Activated effector memory CD4-positive, alpha-beta T cell treated with Interleukin-2 at 50 U/mL for 16 hours (primary cell): ENCODE results near the gene CRABP2.
A peak's percentile ranks its signal among the peaks of the same experiment; 100 is the strongest.

ENCODE experiments used
- DNase-seq: peaks from one replicate; pipeline ENCODE4 v3.0.0-alpha.2; 2020

CRABP2 gene

DNA sequence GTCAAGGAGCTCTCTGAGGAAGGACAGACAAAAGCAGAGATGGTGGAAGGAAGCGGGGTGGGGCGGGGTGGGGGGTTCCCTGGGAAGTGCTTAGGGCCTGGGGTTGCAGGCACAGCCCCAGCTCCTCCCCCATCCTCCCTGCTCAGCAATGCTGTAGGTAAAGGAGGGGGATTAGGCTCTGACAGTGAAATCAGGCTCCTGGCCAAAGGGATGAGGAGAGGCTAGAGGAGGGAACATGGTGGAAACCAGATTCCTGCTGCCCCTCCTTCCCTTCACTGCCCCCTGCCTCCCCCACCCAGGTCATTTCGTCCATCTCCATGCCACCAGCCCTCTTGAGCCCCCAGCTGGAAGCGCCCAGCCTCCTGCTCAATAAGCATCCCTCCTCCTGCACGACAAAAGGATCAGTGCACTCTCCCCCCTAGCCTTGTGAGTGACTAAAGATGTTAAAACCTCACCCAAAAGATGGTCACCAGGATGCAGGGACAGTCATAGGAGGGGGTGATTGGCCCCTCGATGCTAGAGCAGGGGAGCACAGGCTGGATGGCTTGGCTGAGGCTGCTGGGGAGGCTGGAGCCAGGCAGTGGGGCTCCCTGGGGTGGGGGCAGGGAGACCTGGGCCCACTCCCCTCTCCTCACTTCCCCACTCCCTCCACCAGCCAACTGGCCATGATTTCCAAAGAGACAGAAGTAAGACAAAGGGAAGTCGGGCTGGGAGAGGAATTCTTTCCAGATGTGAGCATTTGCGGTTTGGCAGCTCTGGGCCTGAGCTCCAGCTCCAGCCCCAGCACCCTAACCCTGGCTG is 2.2 kb upstream of the CRABP2 start:
- DNase-seq, result no peak

DNA sequence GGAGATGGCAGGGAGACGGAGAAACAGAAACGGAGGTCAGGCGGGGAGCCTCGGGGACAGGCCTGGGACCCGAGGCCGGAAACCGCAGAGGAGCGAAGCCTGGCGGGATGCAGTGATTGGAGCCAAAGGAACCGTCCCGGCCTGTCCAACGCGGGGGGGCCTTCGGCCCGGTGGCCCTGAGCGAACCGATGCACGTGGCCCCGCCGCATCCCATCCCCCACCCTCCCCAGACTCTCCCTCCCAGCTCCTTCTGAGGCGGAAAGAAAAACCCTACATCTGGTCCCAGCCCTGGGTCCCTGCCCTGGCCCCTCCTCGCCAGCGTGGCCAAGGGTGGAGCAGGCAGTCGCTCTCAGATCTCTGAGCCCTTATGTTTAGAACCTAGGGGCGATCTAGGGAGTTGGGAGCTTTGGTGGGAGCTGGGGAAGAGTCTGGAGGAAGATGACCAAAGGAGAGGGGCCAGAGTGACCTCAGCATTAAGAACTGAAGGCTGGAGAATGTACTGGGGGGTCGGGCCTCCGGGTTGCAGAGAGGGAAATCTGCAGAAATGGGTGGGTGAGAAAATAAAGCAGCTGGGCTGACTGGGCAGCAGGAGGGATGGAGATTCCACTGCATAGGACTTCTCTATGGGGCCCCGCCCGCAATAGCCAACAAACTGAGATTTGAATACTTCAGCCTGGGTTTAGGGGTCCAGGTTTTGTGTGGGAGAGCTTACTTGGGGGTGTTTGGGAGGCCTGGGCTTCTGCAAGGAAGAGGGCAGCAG is 1.5 kb upstream of the CRABP2 start:
- DNase-seq, result no peak

DNA sequence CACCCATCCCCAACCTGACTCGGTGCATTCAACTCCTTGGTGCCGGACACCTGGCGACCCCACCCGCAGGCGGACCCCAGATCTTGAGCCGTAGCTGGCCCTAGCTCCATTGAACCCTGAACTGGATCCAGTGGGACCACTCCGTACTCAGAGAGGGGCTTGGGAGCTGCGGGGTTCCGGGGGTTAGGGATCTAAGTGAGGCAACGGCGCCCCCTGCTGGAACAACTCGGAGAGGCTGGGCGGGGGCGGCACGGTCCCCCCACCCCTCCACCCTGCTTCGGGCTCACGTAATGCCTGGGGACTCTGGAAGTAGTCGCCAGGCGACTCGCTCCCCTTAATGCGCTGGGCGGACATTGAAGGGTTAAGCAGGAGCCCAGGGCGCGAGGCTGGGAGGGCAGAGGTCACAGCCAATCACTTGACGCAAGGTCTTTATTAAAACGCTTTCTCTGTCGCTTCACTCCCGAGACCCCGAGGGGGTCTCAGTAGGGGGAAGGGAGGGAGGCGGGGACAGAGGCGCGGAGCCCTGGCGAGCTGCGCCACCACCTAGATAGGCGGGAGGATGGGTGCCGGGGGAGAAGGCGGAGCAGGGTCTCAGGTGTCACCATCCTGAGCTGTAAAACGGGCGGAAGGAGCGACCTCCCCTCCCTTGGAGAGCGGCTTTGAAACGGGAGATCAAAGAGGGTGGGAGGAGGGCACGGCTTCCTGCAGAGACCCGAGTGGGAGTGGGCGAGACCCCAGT is 704 bp upstream of the CRABP2 start:
- peak; percentile 44 for DNase-seq

DNA sequence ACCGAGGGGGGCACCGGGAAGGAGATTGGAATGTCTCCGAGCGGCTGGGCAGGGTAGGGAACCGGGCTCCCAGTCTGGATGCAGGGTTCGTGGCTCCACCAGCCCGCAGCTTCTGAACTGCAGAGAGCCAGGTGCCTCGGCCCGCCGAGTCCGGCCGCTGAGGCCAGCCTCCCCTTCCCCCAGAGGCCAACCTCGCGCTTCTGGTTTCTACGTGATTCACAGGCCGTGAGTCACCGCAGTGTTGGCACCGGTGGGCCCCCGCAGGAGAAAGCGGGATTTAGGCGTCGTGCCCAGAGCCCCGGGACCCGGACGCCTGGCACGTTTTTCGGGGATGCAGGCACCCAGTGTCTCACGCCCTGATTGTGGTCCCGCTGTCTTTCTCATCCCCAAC is 458 bp downstream of the CRABP2 start:
- DNase-seq, result no peak

DNA sequence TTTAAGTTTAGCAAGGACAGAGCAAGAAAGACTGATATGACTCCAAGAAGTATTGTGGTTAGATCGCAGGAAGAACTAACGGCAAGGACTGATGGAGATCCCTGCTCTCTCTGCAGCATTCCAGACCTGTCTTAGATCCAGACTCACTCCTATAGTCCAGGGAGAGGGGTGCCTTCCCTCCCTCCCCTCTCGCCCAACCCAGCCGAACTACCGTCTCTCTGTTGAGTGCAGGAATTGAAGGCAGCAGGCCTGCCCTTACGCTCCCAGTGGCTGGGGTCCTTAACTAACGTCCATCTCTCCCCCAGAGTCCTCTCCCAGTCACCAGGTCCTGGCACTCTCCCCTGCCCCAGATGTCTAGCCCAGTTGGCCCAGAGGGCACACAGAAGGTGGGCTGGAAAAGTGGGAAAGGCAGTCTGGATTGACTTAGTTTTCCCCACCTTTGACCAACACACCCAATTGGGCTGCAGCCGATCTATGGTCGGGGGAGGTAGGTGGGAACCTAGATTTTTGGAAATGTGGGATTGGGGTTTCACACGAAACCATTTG is 1.1 kb downstream of the CRABP2 start:
- DNase-seq, result no peak

DNA sequence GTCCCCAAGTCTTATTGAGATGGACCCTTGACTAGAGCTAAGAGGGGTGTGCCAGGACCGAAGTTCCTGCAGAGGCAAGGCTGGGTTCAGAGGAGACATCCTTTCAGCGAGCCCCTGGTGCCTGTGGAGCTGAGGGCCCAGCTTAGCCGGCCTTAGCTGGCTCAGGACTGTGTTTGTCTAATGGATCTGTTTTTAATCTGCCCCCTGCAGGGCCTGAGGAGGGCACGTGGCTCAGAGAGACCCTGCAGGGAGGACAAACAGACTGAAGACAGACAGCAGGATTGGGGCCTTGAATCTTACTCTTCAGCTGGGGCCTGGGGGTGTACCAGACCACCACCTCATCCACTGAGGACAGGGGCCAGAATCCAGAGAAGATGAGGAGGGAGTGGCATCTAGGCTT is 1.6 kb downstream of the CRABP2 start:
- no peak for DNase-seq

DNA sequence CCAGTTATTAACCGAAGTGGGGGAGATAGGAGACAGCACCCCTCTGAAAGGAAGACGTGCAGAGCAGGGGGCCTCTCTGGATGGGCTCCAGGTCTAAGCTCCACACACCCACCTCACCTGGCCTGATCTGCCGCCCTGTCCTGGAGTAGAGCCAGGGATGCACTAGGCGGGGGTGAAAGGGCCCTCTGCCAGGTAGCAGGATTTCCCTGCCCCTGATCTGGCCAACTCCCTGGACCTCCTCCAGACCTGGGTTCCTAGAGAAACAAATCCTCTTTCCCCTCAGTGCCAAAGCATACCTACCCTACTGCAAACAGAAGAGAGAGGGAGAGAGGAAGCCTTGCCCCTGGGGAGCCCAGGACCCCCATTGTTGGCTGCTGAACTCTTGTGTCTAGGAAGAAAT is 2.0 kb downstream of the CRABP2 start:
- DNase-seq, result no peak

DNA sequence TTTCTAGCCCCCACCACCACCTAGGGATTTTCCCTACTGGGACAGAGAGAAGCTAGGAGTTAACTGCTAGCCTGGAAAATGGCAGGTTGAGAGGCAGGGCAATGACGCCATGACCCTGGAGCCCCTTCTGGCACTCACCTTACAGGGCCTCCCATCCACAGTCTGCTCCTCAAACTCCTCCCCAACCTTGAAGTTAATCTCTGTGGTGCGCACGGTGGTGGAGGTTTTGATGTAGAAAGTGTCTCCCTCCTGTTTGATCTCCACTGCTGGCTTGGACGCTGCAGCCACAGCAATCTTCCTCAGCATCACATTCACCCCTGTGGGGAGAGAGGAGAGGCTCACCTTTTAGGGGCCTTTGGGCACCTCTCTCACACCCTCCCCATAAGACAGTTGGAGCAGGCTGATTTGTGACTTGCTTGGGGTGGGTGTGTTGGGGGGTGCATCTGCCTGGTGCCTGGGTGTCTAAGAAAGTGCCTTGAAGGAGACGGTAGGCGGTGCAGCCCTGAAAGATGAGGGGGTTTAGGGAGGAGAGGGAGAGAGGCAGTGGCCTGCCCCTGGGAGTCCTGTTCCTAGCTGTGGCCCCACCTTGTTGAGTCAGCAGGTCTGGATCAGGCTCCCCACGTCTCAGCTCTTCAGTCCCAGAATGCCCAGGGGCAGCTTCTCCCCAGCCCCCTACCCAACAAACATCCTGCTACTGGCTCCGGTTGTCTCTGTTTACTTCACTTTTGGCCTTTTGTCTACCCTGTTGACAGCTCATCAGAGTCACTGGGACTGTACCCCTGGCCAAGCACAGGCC is 4.4 kb downstream of the CRABP2 start:
- no peak for DNase-seq

DNA sequence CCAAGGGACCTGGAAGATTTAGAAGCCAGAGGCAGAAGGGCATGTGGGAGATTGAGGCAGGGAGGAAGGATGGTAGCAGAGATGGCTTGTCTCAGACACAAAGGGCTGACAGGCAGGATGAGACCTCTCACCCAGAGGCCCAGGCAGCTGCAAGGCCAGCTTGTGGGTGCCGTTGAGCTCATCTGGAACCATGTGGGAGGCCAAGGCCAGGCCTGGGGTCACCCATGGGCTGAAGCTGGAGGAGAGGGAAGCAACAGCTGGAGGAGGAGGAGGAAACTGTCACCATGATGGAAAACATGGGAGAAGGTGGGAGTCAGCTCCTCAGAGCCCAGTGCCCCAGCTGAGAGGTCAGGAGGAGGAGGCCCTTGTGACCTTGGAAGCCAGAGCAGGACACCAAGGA is 6.4 kb downstream of the CRABP2 start:
- no peak for DNase-seq

DNA sequence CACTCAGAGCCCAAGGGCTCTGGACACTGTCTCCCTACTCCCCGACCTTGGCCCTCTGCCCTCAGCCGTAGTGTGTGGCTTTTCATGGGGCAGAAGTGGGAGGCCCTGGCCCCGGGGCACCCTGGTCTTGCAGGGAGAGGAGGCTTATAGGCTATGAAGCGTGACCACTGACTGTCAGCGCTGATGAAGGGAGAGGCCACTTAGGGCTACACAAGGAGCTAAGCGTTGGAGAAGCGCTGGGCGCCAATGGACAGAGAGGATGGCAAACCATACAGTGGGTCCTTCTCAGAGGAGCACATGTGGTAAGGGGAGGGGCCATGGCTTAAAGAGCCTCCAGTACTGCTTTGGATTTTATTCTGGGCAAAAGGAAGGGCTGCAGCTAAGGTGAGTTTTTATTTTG is 7.9 kb downstream of the CRABP2 start:
- DNase-seq, result no peak

DNA sequence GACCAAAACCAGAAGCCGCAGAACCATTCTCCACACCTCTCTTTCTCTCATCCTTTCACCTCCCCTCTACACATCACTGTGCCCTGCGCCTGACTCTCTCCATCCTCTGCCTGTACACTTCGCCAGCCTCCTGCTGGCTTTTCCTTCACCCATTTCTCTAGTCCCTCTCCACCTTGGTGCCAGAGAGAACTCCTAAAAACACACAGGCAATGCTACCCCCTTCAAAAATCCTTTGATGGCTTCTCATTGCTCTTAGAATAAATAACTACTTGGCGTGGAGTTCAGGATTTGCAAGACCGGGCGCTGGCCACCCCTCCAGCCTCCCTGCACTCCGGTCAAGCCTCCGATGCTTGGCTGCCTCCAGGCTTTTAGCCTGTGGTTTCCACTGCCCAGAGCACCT is 8.6 kb downstream of the CRABP2 start:
- no peak for DNase-seq

DNA sequence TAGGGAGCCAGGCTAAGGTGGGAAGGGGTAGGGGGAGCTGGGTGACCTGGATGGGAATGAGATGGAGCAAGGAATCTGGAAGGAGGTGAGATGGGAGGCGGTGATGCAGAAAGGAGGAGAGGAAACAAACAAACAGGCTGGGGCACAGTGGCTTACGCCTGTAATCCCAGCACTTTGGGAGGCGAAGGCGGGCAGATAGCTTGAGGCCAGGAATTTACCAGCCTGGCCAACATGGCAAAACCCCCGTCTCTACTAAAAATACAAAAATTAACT is 10.8 kb downstream of the CRABP2 start:
- DNase-seq, result no peak

DNA sequence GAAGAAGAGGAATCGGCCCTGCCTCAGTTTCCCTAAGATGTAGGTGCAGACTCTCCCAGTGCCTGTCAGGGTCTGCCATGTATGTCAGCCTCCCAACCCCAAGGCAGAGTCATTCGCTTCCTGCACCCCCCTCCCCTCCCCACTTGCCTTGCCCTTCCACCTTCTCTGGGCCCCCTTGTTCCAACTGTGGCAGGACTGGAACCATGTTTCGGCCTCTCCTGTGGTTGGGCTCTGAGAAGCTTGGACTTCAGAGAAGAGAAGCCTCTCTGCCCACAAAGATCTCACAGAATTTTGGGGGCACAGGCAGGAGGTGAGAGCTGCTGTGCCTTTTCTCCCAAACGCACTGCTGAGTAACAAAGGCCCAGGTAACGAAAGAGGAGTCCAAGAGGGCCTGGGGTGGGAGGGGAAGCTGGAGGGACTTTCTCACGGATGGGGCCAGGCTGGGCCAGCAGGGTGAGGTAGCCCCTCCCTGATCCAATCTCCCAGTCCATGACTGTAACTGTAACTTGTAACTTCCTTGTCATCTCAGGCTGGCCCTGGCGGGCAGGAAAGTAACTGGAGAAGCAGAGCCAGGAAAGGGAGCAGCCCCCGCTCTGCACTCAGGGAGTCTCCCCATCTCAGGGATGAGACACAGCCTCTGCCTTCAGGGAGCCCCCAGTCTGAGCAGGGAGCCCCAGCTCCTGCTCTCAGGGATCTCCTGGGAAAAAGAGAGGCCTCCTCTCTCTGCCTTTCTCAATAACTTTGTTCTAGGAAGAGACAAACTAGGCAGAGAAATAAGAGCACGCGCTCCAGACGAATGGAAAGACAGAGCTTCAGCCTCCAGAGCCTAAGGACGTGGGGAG is 11.3 kb downstream of the CRABP2 start:
- no peak for DNase-seq

DNA sequence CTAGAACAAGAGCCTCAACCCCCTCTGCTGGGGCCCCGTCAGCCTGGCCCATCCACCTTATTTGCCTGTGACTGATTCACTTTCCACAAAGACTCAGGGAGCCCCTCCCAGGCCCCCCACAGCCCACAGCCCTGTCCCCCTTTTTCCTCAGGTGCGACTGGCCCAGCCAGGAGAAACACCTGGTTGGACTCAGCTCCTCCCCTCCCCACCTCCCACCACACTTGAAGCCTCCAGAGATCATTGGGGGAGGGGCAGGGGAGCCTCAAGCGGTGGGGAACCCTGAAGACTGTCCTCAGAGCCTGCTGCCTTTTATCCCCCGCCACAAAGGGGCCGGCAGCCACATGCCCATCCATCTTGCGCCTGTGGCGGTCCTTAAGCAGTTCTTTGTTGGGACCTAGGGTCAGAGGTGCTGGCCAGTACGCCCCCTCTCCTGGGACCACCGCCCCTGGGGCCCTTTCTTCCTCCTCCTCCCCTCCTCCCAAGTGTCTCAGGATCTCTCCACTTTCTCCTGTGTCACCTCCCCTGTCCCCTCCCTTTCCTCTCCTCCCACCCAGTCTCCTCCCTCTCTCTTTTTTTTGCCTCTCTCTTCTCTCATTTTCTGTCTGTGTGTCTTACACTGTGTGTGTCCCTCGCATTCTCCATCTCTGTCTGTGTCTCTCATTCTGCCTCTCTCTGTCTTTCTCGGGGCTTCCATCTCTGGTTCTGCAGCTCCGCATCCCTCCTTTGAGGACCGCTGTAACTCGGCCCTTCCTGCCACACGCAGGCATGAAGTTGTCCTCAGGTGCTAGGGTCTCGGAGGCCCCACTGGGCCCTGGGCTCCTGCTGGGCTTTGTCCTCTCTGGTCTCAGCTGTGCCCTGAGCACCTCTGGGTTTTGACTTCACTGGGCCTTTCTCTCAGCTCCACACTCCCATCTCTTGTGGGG is 12.2 kb downstream of the CRABP2 start:
- DNase-seq, result no peak

DNA sequence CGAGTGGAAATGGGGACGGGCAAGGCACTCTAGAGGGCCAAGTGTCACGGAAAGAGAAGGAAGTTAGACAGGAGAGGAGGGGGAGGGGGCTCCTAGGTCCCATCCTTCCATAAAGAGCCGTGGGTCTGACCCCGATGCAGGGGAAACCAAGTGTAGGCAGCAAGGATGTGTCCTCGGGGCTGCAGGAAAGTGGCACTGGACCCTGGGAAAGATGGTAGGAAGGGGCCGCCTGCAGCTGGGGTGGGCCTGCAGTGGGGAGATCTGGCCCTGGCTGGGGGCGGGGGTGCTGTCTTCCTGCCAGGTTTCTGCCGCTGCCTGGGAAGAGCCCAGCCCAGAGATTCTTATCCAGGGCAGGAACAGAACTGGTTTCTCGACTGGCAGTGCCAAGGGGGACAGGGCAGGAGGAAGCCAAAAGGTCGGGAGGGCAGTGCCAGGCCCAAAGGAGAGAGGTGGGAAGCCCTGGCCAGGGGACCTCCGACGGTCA is 12.9 kb downstream of the CRABP2 start:
- DNase-seq, result no peak

DNA sequence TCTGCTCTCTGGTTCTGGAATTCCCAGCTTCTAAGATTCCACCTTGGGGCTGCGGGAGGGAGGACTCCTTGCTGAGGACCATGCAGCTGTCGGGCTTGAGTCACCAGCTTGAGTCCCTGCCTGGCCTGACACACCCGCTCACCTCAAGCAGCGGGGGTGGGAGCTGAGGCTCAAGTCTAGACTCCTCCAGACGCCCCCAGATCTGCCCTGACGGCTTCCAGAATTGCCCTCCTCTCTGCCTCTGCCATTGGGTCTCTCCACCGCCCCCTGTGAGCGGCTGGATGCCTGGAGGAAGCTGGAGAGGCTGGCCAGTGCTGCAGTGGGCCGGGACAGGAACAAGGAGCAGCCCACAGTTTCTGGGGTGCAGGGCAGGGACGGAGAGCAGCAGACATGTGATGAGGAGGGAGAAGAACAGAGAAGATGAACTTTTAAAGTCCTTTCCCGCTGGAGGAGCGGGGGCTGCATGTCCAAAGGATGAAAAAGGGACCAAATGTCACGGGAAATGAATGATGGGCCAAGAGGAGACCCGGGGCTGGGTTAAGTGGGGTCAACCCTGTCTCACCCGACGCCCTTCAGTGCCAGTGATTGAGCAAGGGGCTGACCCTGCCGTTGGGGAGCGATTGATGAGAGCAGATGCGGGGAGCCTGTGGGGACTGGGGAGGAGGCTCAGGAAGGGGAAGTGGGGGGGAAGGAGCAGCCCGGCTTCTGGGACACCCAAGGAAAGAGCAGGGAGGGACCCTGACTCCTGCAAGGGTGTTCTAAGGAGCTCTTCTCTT is 13.5 kb downstream of the CRABP2 start:
- DNase-seq, result no peak

DNA sequence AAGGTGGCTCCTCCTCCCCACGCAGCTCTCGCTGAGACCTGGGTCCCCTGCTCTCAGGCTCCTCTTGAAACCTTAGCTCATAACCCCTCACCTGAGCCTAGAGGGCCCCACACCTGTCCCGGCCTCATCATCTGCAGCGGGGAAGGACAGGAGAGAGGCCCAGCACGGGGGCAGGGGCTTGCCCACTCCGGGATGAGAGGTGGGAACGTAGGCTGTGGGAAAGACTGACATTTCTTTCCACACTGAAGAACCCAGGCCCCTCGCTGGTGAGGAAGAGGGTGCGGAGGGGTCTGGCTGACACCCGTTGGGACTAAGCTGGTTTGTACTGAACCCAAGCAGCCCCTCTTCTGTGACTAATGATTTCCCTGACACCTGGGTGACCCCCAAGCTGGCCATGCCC is 14.2 kb downstream of the CRABP2 start:
- no peak for DNase-seq

DNA sequence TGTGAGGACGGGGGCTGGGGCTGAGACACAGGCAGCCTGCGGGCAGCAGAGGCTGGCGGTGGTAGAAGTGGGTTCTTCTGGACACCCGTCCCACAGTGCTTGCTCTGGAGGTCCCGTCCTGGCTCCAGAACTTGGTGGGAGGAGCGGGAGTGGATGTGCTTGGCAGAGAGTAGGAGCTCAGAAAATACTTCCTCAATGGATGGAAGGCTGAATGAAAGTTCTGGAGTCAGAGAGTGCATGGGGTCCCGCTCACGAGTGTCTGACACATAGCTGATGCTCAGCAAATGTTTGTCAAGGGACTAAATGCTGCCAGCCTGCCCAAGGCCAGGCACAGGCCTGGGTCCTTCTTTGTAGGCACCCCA is 14.7 kb downstream of the CRABP2 start:
- DNase-seq, result no peak

DNA sequence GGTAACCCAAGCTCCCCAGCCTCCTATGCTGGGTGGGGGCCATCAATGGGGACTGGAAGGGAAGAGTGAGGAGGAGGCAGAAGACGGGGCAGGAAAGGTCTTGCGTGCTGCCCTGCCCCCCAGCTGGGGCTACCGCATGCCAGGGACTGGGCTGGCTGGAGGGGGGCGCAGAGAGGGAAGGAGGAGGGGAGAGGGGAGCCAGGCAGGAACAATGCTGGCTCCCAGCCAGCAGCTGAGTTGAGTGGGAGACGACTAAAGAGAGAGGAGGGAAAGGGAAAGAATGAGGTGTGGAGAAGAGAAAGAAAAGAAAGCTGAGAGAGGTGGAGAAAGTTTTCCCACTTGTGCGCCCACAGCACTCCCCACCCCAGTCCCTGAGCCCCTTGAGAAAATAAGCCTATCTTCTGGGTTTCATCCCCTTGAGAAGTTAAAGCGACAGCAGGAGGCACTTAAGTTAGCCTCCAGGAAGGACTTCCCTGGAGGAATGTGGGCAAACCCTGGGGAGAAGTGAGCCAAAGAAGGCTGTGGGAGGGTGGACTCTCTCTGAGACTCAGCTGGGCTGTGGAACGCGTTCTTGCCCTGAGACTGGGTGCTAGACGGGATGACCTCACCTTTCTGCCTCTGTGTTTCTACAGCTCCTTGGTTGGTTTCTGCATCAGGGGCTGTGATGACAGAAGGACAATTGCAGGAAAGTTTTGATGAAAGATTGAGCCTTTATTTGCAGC is 15.3 kb downstream of the CRABP2 start:
- no peak for DNase-seq
